ENCODE results near the gene LPAR2.

The LPAR2 gene

GRCh38 chr19:19654441-19654840 lies 26.4 kb upstream of the LPAR2 start:
- no peak for DNase-seq (ENCODE audit: extremely low read depth in 1 of 2, low read depth in 1 of 2)

- no peak for DNase-seq (ENCODE audit: extremely low read depth in 1 of 2, low read depth in 1 of 2)
Observed at GRCh38 chr19:19653597-19654147, 25.7 kb upstream of the LPAR2 start.

GRCh38 chr19:19652482-19653295 lies 24.7 kb upstream of the LPAR2 start:
- DNase-seq (ENCODE audit: extremely low read depth in 1 of 2, low read depth in 1 of 2), result no peak

GRCh38 chr19:19651076-19651475 lies 23.1 kb upstream of the LPAR2 start:
- DNase-seq (ENCODE audit: extremely low read depth in 1 of 2, low read depth in 1 of 2), result no peak

GRCh38 chr19:19650331-19650730 lies 22.3 kb upstream of the LPAR2 start:
- no peak for DNase-seq (ENCODE audit: extremely low read depth in 1 of 2, low read depth in 1 of 2)

- no peak for DNase-seq (ENCODE audit: extremely low read depth in 1 of 2, low read depth in 1 of 2)
Observed at GRCh38 chr19:19649580-19649995, 21.6 kb upstream of the LPAR2 start.

GRCh38 chr19:19649155-19649554 lies 21.1 kb upstream of the LPAR2 start:
- no peak for DNase-seq (ENCODE audit: extremely low read depth in 1 of 2, low read depth in 1 of 2)

- no peak for DNase-seq (ENCODE audit: extremely low read depth in 1 of 2, low read depth in 1 of 2)
Observed at GRCh38 chr19:19647037-19647835, 19.2 kb upstream of the LPAR2 start.

GRCh38 chr19:19645233-19645870 lies 17.3 kb upstream of the LPAR2 start:
- DNase-seq (ENCODE audit: extremely low read depth in 1 of 2, low read depth in 1 of 2), result no peak

- DNase-seq (ENCODE audit: extremely low read depth in 1 of 2, low read depth in 1 of 2), result no peak
Observed at GRCh38 chr19:19644054-19644388, 16.0 kb upstream of the LPAR2 start.

- DNase-seq (ENCODE audit: extremely low read depth in 1 of 2, low read depth in 1 of 2), result peak; percentile 75 to 78
Observed at GRCh38 chr19:19643158-19644053, 15.4 kb upstream of the LPAR2 start, which contains the start of gene GMIP. TSS of gene GMIP (minus strand) at chr19:19643657. CDS start at chr19:19643529, 128 bp downstream.

GRCh38 chr19:19642506-19643157 lies 14.6 kb upstream of the LPAR2 start:
- peak in 1 of 2 donors; percentile 69 for DNase-seq (ENCODE audit: extremely low read depth in 1 of 2, low read depth in 1 of 2)

GRCh38 chr19:19637523-19638251 lies 9.7 kb upstream of the LPAR2 start:
- no peak for DNase-seq (ENCODE audit: extremely low read depth in 1 of 2, low read depth in 1 of 2)

GRCh38 chr19:19637186-19637522 lies 9.1 kb upstream of the LPAR2 start:
- DNase-seq (ENCODE audit: extremely low read depth in 1 of 2, low read depth in 1 of 2), result no peak

GRCh38 chr19:19636573-19637185 lies 8.7 kb upstream of the LPAR2 start:
- no peak for DNase-seq (ENCODE audit: extremely low read depth in 1 of 2, low read depth in 1 of 2)

GRCh38 chr19:19635313-19635702 lies 7.3 kb upstream of the LPAR2 start:
- no peak for DNase-seq (ENCODE audit: extremely low read depth in 1 of 2, low read depth in 1 of 2)

GRCh38 chr19:19634516-19635312 lies 6.7 kb upstream of the LPAR2 start:
- no peak for DNase-seq (ENCODE audit: extremely low read depth in 1 of 2, low read depth in 1 of 2)
